DND-41 (cell line): ENCODE data around the gene WDFY4.

Experiments
- ATAC-seq: fragments of 200-7000 bp; cut with Tn5 transposase; 3 replicates; pipeline ENCODE4 v1.9.1; 2021; ENCODE audit warnings: low read depth; ENCODE audit not compliant: insufficient read depth
- DNase-seq: peaks from one replicate; pipeline ENCODE4 v3.0.0-alpha.2; 2020
- H2AFZ ChIP-seq: 2 replicates; pipeline ENCODE4 v1.6.0; 2012; ENCODE audit warnings: low read depth, low read length
- H3K27ac ChIP-seq: 2 replicates; pipeline ENCODE4 v1.5.1; 2012; ENCODE audit warnings: low read length, inconsistent platforms
- H3K27me3 ChIP-seq: fragments of 200-600 bp; sonication (generic); 2 replicates; pipeline ENCODE4 v1.6.0; 2012; ENCODE audit warnings: low read length, mild to moderate bottlenecking, inconsistent platforms; ENCODE audit not compliant: insufficient read depth, poor library complexity
- H3K36me3 ChIP-seq: 2 replicates; pipeline ENCODE4 v1.5.1; 2012; ENCODE audit warnings: low read length, inconsistent platforms; ENCODE audit not compliant: insufficient read depth
- H3K4me1 ChIP-seq: 2 replicates; pipeline ENCODE4 v1.5.1; 2012; ENCODE audit warnings: mild to moderate bottlenecking, low read length; ENCODE audit not compliant: insufficient read depth
- H3K4me2 ChIP-seq: 2 replicates; pipeline ENCODE4 v1.6.0; 2012; ENCODE audit warnings: mild to moderate bottlenecking, moderate library complexity, low read length, inconsistent platforms; ENCODE audit not compliant: insufficient read depth
- H3K4me3 ChIP-seq, 2 experiments: fragments of 200-600 bp in 1 of 2; shearing (Covaris generic) in 1 of 2; 2 replicates each; pipeline ENCODE4 v1.5.1; 2012 to 2016; ENCODE audit warnings: inconsistent platforms in 2 of 2, low read length in 2 of 2, mild to moderate bottlenecking in 2 of 2, low read depth in 1 of 2, moderate library complexity in 1 of 2
- H3K79me2 ChIP-seq: 2 replicates; pipeline ENCODE4 v1.6.0; 2012; ENCODE audit warnings: low read length, inconsistent platforms; ENCODE audit not compliant: insufficient read depth
- H3K9ac ChIP-seq: 2 replicates; pipeline ENCODE4 v1.6.0; 2012; ENCODE audit warnings: low read depth, mild to moderate bottlenecking, inconsistent platforms, low read length, moderate library complexity
- H3K9me3 ChIP-seq: 2 replicates; pipeline ENCODE4 v1.5.1; 2012; ENCODE audit warnings: low read length, moderate library complexity, mild to moderate bottlenecking, inconsistent platforms; ENCODE audit not compliant: insufficient read depth, severe bottlenecking
- H4K20me1 ChIP-seq: 2 replicates; pipeline ENCODE4 v1.6.0; 2012; ENCODE audit warnings: low read length; ENCODE audit not compliant: insufficient read depth
- EZH2 ChIP-seq: IDR thresholded peaks from 3 replicates; pipeline ENCODE4 v1.6.1; 2012; ENCODE audit warnings: borderline replicate concordance, low read depth, mild to moderate bottlenecking, moderate library complexity, low read length, inconsistent platforms; ENCODE audit not compliant: severe bottlenecking
- TF ChIP-seq, protein P1 (sequence below): IDR thresholded peaks from 2 replicates; pipeline ENCODE4 v1.5.1; 2012; ENCODE audit warnings: borderline replicate concordance, low read length, moderate library complexity, mild to moderate bottlenecking; ENCODE audit not compliant: poor library complexity, severe bottlenecking; ENCODE audit errors: extremely low read depth

WDFY4 gene

DNA sequence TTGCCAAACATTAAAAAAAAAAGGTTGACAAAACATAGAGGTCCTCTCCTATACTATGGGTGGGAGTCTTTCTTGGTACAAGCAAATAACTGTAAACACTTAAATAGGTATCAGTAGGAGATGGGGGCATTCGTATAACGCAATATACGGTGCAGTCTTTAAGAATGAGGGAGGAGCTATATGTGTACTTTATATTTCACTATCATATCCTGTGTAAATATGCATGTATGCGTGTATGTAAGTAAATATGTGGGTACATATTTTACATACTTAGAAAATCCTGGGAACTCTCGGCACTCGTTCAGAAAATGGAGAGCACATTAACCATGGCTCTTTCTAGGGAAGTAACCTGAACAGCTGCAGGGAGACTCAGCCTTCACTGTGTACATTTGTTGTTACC, 337.0 kb downstream of the WDFY4 start:
- no peaks in the 10 kb centered on the region for H3K4me1 ChIP-seq
- H3K27ac ChIP-seq: no peak overlapping the region
- no peak overlapping the region for H3K4me3 ChIP-seq
- H3K36me3 ChIP-seq: no peaks in the 10 kb centered on the region
- no peak overlapping the region for H3K9ac ChIP-seq
- H3K27me3 ChIP-seq: peaks cover 15% of the 10 kb centered on the region
- TF ChIP-seq, protein P1, sequence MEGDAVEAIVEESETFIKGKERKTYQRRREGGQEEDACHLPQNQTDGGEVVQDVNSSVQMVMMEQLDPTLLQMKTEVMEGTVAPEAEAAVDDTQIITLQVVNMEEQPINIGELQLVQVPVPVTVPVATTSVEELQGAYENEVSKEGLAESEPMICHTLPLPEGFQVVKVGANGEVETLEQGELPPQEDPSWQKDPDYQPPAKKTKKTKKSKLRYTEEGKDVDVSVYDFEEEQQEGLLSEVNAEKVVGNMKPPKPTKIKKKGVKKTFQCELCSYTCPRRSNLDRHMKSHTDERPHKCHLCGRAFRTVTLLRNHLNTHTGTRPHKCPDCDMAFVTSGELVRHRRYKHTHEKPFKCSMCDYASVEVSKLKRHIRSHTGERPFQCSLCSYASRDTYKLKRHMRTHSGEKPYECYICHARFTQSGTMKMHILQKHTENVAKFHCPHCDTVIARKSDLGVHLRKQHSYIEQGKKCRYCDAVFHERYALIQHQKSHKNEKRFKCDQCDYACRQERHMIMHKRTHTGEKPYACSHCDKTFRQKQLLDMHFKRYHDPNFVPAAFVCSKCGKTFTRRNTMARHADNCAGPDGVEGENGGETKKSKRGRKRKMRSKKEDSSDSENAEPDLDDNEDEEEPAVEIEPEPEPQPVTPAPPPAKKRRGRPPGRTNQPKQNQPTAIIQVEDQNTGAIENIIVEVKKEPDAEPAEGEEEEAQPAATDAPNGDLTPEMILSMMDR: no peak
- TF ChIP-seq EZH2: no peak
- no peak for ATAC-seq
- no peak for DNase-seq
- no peaks in the 10 kb centered on the region for H3K9me3 ChIP-seq
- no peak overlapping the region for H3K4me2 ChIP-seq
- no peak overlapping the region for H2AFZ ChIP-seq
- no peaks in the 10 kb centered on the region for H4K20me1 ChIP-seq
- H3K79me2 ChIP-seq: no peaks in the 10 kb centered on the region

DNA sequence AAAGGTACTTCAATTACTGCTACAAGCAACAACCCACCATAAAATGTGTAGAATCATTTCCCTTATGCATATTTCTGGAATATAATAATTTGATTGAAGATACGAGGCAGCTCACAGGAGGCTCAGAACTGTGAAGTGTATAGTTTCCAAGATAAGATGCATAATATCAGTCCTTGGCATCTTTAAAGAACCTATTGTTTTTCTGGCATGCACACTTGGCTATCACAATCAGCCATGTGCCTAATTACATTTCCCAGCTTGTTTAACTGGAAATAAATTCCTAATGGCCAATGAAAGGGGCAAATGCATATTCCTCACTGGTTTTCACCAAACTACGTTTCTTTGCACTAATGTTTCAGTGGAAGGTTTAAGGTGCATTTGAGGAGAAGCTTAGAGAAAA, 338.4 kb downstream of the WDFY4 start:
- H3K27ac ChIP-seq: no peak overlapping the region
- no peak for ATAC-seq
- H3K9ac ChIP-seq: no peak overlapping the region
- no peak overlapping the region for H3K4me2 ChIP-seq
- H3K79me2 ChIP-seq: no peaks in the 10 kb centered on the region
- H3K27me3 ChIP-seq: peaks cover 10% of the 10 kb centered on the region
- TF ChIP-seq, protein P1: no peak
- no peaks in the 10 kb centered on the region for H3K4me1 ChIP-seq
- H3K4me3 ChIP-seq: no peak overlapping the region
- DNase-seq: no peak
- no peaks in the 10 kb centered on the region for H3K36me3 ChIP-seq
- no peak overlapping the region for H2AFZ ChIP-seq
- H4K20me1 ChIP-seq: no peaks in the 10 kb centered on the region
- no peaks in the 10 kb centered on the region for H3K9me3 ChIP-seq

DNA sequence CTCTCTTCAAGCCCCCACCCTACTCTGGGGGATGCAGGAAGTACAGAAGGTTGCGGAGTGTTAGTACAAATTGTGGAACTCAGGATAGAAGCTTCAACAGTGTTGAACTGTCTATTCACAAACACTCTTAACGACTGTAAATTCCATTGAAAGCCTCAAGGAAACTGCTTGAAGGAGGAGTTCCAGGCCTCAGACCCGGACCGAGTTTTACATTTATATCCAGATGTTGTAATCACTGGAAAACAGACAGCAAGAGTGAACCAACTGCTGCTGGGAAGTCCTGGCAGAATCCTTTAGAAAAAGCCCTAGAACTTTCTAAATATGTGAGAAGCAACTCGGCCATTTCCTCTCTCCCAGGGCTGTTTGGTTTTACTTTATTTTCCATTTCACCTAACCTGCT, 339.1 kb downstream of the WDFY4 start:
- ATAC-seq: no peak

More for the DNA sequence above, 339.1 kb downstream of the WDFY4 start:
- no peaks in the 10 kb centered on the region for H3K4me1 ChIP-seq
- H3K36me3 ChIP-seq: no peaks in the 10 kb centered on the region
- H3K27me3 ChIP-seq: peaks cover 7% of the 10 kb centered on the region
- H3K4me2 ChIP-seq: no peak overlapping the region
- no peaks in the 10 kb centered on the region for H3K79me2 ChIP-seq
- TF ChIP-seq EZH2: no peak
- TF ChIP-seq, protein P1: no peak
- no peak overlapping the region for H3K9ac ChIP-seq
- H3K4me3 ChIP-seq: no peak overlapping the region
- H2AFZ ChIP-seq: no peak overlapping the region
- no peak for DNase-seq
- no peaks in the 10 kb centered on the region for H3K9me3 ChIP-seq
- H4K20me1 ChIP-seq: no peaks in the 10 kb centered on the region
- no peak overlapping the region for H3K27ac ChIP-seq
